Cardiac fibroblast (primary cell): ENCODE measurements around the gene EZH2.

ENCODE experiments used
- DNase-seq, 2 donors: peaks; one replicate each; pipeline versions ENCODE4 v3.0.0 to v3.0.0-alpha.2; 2010; ENCODE audit warnings: low read depth in 2 of 2
- H3K4me3 ChIP-seq, 2 donors: replicated peaks in 1 of 2; 1 replicate in 1 of 2; 2 replicates in 1 of 2; pipeline ENCODE4 v1.5.1; 2011; ENCODE audit warnings: low read depth in 2 of 2, low read length in 2 of 2, mild to moderate bottlenecking in 2 of 2, moderate library complexity in 1 of 2
- CTCF ChIP-seq: IDR thresholded peaks from one replicate; pipeline ENCODE4 v1.5.1; 2011; ENCODE audit warnings: low read depth, mild to moderate bottlenecking, low read length, inconsistent platforms

Gene EZH2

GRCh38 chr7:148819697-148820360, 64.3 kb downstream of the EZH2 start:
- TF ChIP-seq CTCF: no peak
- no peak overlapping the region for H3K4me3 ChIP-seq
- peak; percentile 35 to 50 for DNase-seq

GRCh38 chr7:148815612-148816011, 68.5 kb downstream of the EZH2 start:
- no peak for TF ChIP-seq CTCF
- H3K4me3 ChIP-seq: no peak overlapping the region
- no peak for DNase-seq

- no peak for DNase-seq
- TF ChIP-seq CTCF: no peak
- no peak overlapping the region for H3K4me3 ChIP-seq
Observed at GRCh38 chr7:148814922-148815559, 69.0 kb downstream of the EZH2 start.

GRCh38 chr7:148813890-148814289, 70.2 kb downstream of the EZH2 start:
- H3K4me3 ChIP-seq: no peak overlapping the region
- no peak for TF ChIP-seq CTCF
- DNase-seq: no peak

GRCh38 chr7:148811892-148812291, 72.2 kb downstream of the EZH2 start:
- TF ChIP-seq CTCF: no peak
- no peak overlapping the region for H3K4me3 ChIP-seq
- no peak for DNase-seq

GRCh38 chr7:148809856-148810255, 74.2 kb downstream of the EZH2 start:
- TF ChIP-seq CTCF: no peak
- H3K4me3 ChIP-seq: no peak overlapping the region
- DNase-seq: no peak
